GM23338 (cell line): ENCODE results near the gene EMILIN3. TPM values are rescaled to one million over a fixed set of nuclear protein-coding genes. Genes with fewer than 3 reads are reported as not detected.

Experiments used
- ATAC-seq: fragments of 200-7000 bp; cut with Tn5 transposase; 3 replicates; pipeline ENCODE4 v1.9.1; 2020
- DNase-seq: peaks from one replicate; pipeline ENCODE4 v3.0.0-alpha.2; 2015; ENCODE audit warnings: low spot score
- H2AFZ ChIP-seq: fragments of 200-600 bp; sonication (generic); 2 replicates; pipeline ENCODE4 v1.8.0; 2016; ENCODE audit warnings: antibody characterized with exemption, mild to moderate bottlenecking, moderate library complexity
- H3F3A ChIP-seq: fragments of 200-600 bp; sonication (generic); replicated peaks from 2 replicates; pipeline ENCODE4 v1.8.0; 2017; ENCODE audit warnings: antibody characterized with exemption, mixed run types, low read depth
- H3K27ac ChIP-seq: fragments of 200-600 bp; sonication (generic); 2 replicates; pipeline ENCODE4 v1.6.1; 2016; ENCODE audit warnings: low read depth
- H3K27me3 ChIP-seq: fragments of 200-600 bp; sonication (generic); 2 replicates; pipeline ENCODE4 v1.8.0; 2016; ENCODE audit warnings: mild to moderate bottlenecking, mixed run types, moderate library complexity; ENCODE audit not compliant: insufficient read depth
- H3K36me3 ChIP-seq: fragments of 200-600 bp; sonication (generic); 2 replicates; pipeline ENCODE4 v1.8.0; 2016; ENCODE audit warnings: mild to moderate bottlenecking; ENCODE audit not compliant: insufficient read depth
- H3K4me1 ChIP-seq: fragments of 200-600 bp; sonication (generic); 2 replicates; pipeline ENCODE4 v1.8.0; 2016; ENCODE audit warnings: mild to moderate bottlenecking, moderate library complexity; ENCODE audit not compliant: insufficient read depth
- H3K4me2 ChIP-seq: fragments of 200-600 bp; sonication (generic); 2 replicates; pipeline ENCODE4 v1.7.1; 2017; ENCODE audit warnings: mixed run types
- H3K4me3 ChIP-seq: fragments of 200-600 bp; sonication (generic); 2 replicates; pipeline ENCODE4 v1.6.1; 2016; ENCODE audit warnings: mixed run types
- H3K79me2 ChIP-seq: fragments of 200-600 bp; sonication (generic); replicated peaks from 2 replicates; pipeline ENCODE4 v1.8.0; 2017; ENCODE audit warnings: mild to moderate bottlenecking; ENCODE audit not compliant: insufficient read depth
- H3K9me2 ChIP-seq: fragments of 200-600 bp; sonication (generic); 2 replicates; pipeline ENCODE4 v1.8.0; 2017; ENCODE audit not compliant: insufficient read depth
- H4K20me1 ChIP-seq: fragments of 200-600 bp; sonication (generic); replicated peaks from 2 replicates; pipeline ENCODE4 v1.8.0; 2017; ENCODE audit warnings: mild to moderate bottlenecking; ENCODE audit not compliant: insufficient read depth
- H3K27ac Mint-ChIP-seq: 2 replicates; pipeline ENCODE4 v1.8.0; 2020; ENCODE audit warnings: inconsistent platforms, mild to moderate bottlenecking, moderate library complexity, mixed read lengths
- H3K27me3 Mint-ChIP-seq: 3 replicates; pipeline ENCODE4 v1.8.0; 2022; ENCODE audit warnings: low read depth, mild to moderate bottlenecking, moderate library complexity, mixed read lengths, inconsistent platforms; ENCODE audit not compliant: insufficient read depth, poor library complexity
- H3K36me3 Mint-ChIP-seq: 3 replicates; pipeline ENCODE4 v1.8.0; 2021; ENCODE audit warnings: low read depth, mild to moderate bottlenecking, inconsistent platforms, moderate library complexity, mixed read lengths
- H3K4me1 Mint-ChIP-seq: 3 replicates; pipeline ENCODE4 v1.8.0; 2020; ENCODE audit warnings: mild to moderate bottlenecking, inconsistent platforms, mixed read lengths
- H3K4me3 Mint-ChIP-seq: 3 replicates; pipeline ENCODE4 v1.8.0; 2021; ENCODE audit warnings: moderate library complexity, mild to moderate bottlenecking, inconsistent platforms, mixed read lengths
- H3K9me3 Mint-ChIP-seq: 3 replicates; pipeline ENCODE4 v1.8.0; 2020; ENCODE audit warnings: moderate library complexity, mild to moderate bottlenecking, inconsistent platforms, mixed read lengths
- ETS1 ChIP-seq: IDR thresholded peaks from 2 replicates; pipeline ENCODE4 v1.6.1; 2016; ENCODE audit warnings: antibody characterized with exemption
- REST ChIP-seq: IDR thresholded peaks from one replicate; pipeline ENCODE4 v1.6.1; 2018; ENCODE audit warnings: antibody characterized with exemption; ENCODE audit not compliant: unreplicated experiment
- STAT1 ChIP-seq: IDR thresholded peaks from one replicate; pipeline ENCODE4 v1.6.1; 2016; ENCODE audit warnings: antibody characterized with exemption; ENCODE audit not compliant: unreplicated experiment
- polyA plus RNA-seq: library from polyadenylated mRNA; unstranded; fragments of >200 nt; fragmentation: Nextera tagmentation; extraction: Ambion mirVana; gene quantifications from 2 replicates; pipeline ENCODE4 v1.2.1, GENCODE V29; 2016
- total RNA-seq: library from RNA; depleted of rRNA; stranded (reverse); fragments of >200 nt; shearing (Covaris generic); gene quantifications from 2 replicates; pipeline ENCODE4 v1.2.3, GENCODE V29; 2014

EMILIN3 gene
- total and polyA plus RNA-seq, 2 experiments from 2014 or later, result 0.53 to 6.6 TPM

- Histone ChIP-seq H3K79me2 (no peaks in the 10 kb centered on the region), H3K36me3 (no peaks in the 10 kb centered on the region), H3K4me2 (peak overlapping the region; percentile 48; the same call in 1 of the 2 replicates), H3K27ac (no peak overlapping the region), H3K4me3 (0 out of 2 replicates have a peak overlapping the region, but pooled peaks have one; percentile 34), H2AFZ (peak overlapping the region; percentile 76), H3K27me3 (no peaks in the 10 kb centered on the region), H3K4me1 (peaks cover 11% of the 10 kb centered on the region), H3F3A (no peaks in the 10 kb centered on the region), H3K9me2 (no peaks in the 10 kb centered on the region), H4K20me1 (no peaks in the 10 kb centered on the region)
- ATAC-seq, result peak; percentile 69
- Mint-ChIP-seq H3K9me3 (no peaks in the 10 kb centered on the region), H3K4me3 (no peak overlapping the region), H3K36me3 (no peaks in the 10 kb centered on the region), H3K27ac (no peak overlapping the region; the same call in 1 of the 2 replicates), H3K4me1 (peaks cover 13% of the 10 kb centered on the region; the same call in 2 of the 3 replicates), H3K27me3 (peaks cover 10% of the 10 kb centered on the region)
- TF ChIP-seq REST, result no peak
- DNase-seq, result peak; percentile 46
These were observed 29.3 kb upstream of the EMILIN3 start for GRCh38 chr20:41395667-41396664.

- H3K27me3 ChIP-seq, result no peaks in the 10 kb centered on the region
These were observed 28.5 kb upstream of the EMILIN3 start for GRCh38 chr20:41394931-41395666.

More at GRCh38 chr20:41394931-41395666, 28.5 kb upstream of the EMILIN3 start:
- Histone ChIP-seq H2AFZ (peak overlapping the region; percentile 76; the same call in 1 of the 2 replicates), H3F3A (no peaks in the 10 kb centered on the region), H3K36me3 (no peaks in the 10 kb centered on the region), H3K4me1 (peaks cover 11% of the 10 kb centered on the region), H3K27ac (no peak overlapping the region), H3K4me3 (no peak overlapping the region), H3K79me2 (no peaks in the 10 kb centered on the region), H4K20me1 (no peaks in the 10 kb centered on the region), H3K4me2 (no peak overlapping the region), H3K9me2 (no peaks in the 10 kb centered on the region)
- Mint-ChIP-seq H3K27ac (no peak overlapping the region), H3K4me1 (peaks cover 13% of the 10 kb centered on the region; the same call in 2 of the 3 replicates), H3K27me3 (peaks cover 7% of the 10 kb centered on the region), H3K9me3 (no peaks in the 10 kb centered on the region), H3K36me3 (no peaks in the 10 kb centered on the region), H3K4me3 (no peak overlapping the region)
- DNase-seq (no peak), ATAC-seq (no peak)
- TF ChIP-seq ETS1, result no peak
- TF ChIP-seq STAT1, result no peak
